ENCODE results near the gene DICER1.

DICER1 gene

GRCh38 chr14:95045836-95046430 lies 111.4 kb downstream of the DICER1 start:
- no peaks in the 10 kb centered on the region for H3K9me3 ChIP-seq (replicated peaks; ENCODE audit: insufficient read depth, low read length)
- no peak overlapping the region for H3K4me2 ChIP-seq (ENCODE audit: low read depth, low read length)
- H3K9me2 ChIP-seq (replicated peaks; ENCODE audit: insufficient read depth, low read length), result no peaks in the 10 kb centered on the region
- no peaks in the 10 kb centered on the region for H3K27me3 ChIP-seq (replicated peaks; ENCODE audit: insufficient read depth, low read length)
- no peak overlapping the region for H2AFZ ChIP-seq (ENCODE audit: low read length)
- no peaks in the 10 kb centered on the region for H4K20me1 ChIP-seq (ENCODE audit: insufficient read depth, low read length)
- DNase-seq, result no peak
- TF ChIP-seq EZH2 (optimal IDR thresholded peaks at IDR 0.05; ENCODE audit: low read depth, low read length) (no peak), CTCF (IDR thresholded peaks at IDR 0.05; ENCODE audit: low read length) (no peak), EZH2phosphoT487 (IDR thresholded peaks at IDR 0.05; ENCODE audit: low read length) (no peak)
- H3K4me1 ChIP-seq (ENCODE audit: low read length), result no peaks in the 10 kb centered on the region
- no peak overlapping the region for H3K9ac ChIP-seq (ENCODE audit: low read length)
- H3K79me2 ChIP-seq (ENCODE audit: low read length), result no peaks in the 10 kb centered on the region
- no peak overlapping the region for H3K4me3 ChIP-seq (ENCODE audit: low read length)
- no peak overlapping the region for H3K27ac ChIP-seq (ENCODE audit: low read length)
- no peaks in the 10 kb centered on the region for H3F3A ChIP-seq (ENCODE audit: insufficient read depth, low read length)
- H3K36me3 ChIP-seq (replicated peaks; ENCODE audit: insufficient read depth, low read length), result no peaks in the 10 kb centered on the region

- no peak overlapping the region for H3K27ac ChIP-seq (ENCODE audit: low read length)
- TF ChIP-seq EZH2phosphoT487 (IDR thresholded peaks at IDR 0.05; ENCODE audit: low read length) (no peak), CTCF (IDR thresholded peaks at IDR 0.05; ENCODE audit: low read length) (no peak), EZH2 (optimal IDR thresholded peaks at IDR 0.05; ENCODE audit: low read depth, low read length) (no peak)
- no peaks in the 10 kb centered on the region for H3K27me3 ChIP-seq (replicated peaks; ENCODE audit: insufficient read depth, low read length)
- no peaks in the 10 kb centered on the region for H3F3A ChIP-seq (ENCODE audit: insufficient read depth, low read length)
- H4K20me1 ChIP-seq (ENCODE audit: insufficient read depth, low read length), result no peaks in the 10 kb centered on the region
- no peak for DNase-seq
- no peak overlapping the region for H3K9ac ChIP-seq (ENCODE audit: low read length)
- no peaks in the 10 kb centered on the region for H3K36me3 ChIP-seq (replicated peaks; ENCODE audit: insufficient read depth, low read length)
- H3K79me2 ChIP-seq (ENCODE audit: low read length), result no peaks in the 10 kb centered on the region
- no peaks in the 10 kb centered on the region for H3K9me2 ChIP-seq (replicated peaks; ENCODE audit: insufficient read depth, low read length)
- H3K4me3 ChIP-seq (ENCODE audit: low read length), result no peak overlapping the region
- H3K9me3 ChIP-seq (replicated peaks; ENCODE audit: insufficient read depth, low read length), result no peaks in the 10 kb centered on the region
- H3K4me1 ChIP-seq (ENCODE audit: low read length), result no peaks in the 10 kb centered on the region
- no peak overlapping the region for H3K4me2 ChIP-seq (ENCODE audit: low read depth, low read length)
- no peak overlapping the region for H2AFZ ChIP-seq (ENCODE audit: low read length)
Observed at GRCh38 chr14:95045106-95045701, 112.1 kb downstream of the DICER1 start.

GRCh38 chr14:95044463-95045105 lies 112.7 kb downstream of the DICER1 start:
- no peak for DNase-seq
- Histone ChIP-seq H3K27ac (ENCODE audit: low read length) (no peak overlapping the region), H3K79me2 (ENCODE audit: low read length) (no peaks in the 10 kb centered on the region), H3K4me1 (ENCODE audit: low read length) (no peaks in the 10 kb centered on the region), H3K4me2 (ENCODE audit: low read depth, low read length) (no peak overlapping the region), H3K36me3 (replicated peaks; ENCODE audit: insufficient read depth, low read length) (no peaks in the 10 kb centered on the region), H3K27me3 (replicated peaks; ENCODE audit: insufficient read depth, low read length) (no peaks in the 10 kb centered on the region), H2AFZ (ENCODE audit: low read length) (no peak overlapping the region), H3K9me3 (replicated peaks; ENCODE audit: insufficient read depth, low read length) (no peaks in the 10 kb centered on the region), H3K9ac (ENCODE audit: low read length) (no peak overlapping the region), H3F3A (ENCODE audit: insufficient read depth, low read length) (no peaks in the 10 kb centered on the region), H4K20me1 (ENCODE audit: insufficient read depth, low read length) (no peaks in the 10 kb centered on the region), H3K4me3 (ENCODE audit: low read length) (no peak overlapping the region), H3K9me2 (replicated peaks; ENCODE audit: insufficient read depth, low read length) (no peaks in the 10 kb centered on the region)
- TF ChIP-seq EZH2 (optimal IDR thresholded peaks at IDR 0.05; ENCODE audit: low read depth, low read length), result no peak
- TF ChIP-seq CTCF (IDR thresholded peaks at IDR 0.05; ENCODE audit: low read length), result no peak
- no peak for TF ChIP-seq EZH2phosphoT487 (IDR thresholded peaks at IDR 0.05; ENCODE audit: low read length)

Measured in MM.1S (cell line).